ENCODE results near the gene CASK. TPM values are rescaled to one million over a fixed set of nuclear protein-coding genes. Genes with fewer than 3 reads are reported as not detected.

Gene CASK
- total and polyA plus RNA-seq, 2 of the 13 experiments (the other 11 are each of a cell fraction or from before 2014, with no cell fraction given), result 14.5 to 16.0 TPM

DNA sequence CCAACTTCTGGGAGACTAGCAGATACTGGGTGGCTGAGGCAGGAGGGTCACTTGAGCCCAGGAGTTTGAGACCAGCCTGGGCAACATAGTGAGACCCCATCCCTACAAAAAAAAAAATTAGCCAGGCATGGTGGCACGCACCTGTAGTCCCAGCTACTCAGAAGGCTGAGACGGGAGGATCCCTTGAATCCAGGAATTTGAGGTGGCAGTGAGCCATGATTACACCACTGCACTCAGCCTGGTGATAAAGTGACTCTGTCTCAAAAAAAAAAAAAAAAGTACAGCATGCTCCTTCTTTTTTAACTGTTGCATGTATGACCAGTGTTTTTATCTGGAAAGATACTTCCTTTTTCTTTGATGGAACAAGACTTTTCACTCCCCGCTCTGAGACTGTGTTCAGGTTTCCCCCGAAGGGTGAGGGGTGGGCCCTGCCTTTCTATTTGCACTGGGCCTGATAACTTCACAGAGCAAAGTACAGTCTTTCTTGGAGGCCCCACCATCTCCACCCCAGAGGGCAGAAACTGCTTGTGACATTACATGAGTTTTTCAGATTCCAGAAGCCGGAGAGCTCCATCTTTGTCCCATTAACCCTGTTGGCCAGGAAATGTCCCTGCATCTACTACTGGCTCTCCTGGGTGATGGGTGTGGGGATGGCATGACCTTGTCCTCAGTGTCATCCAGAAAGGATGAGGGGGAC is 441.1 kb downstream of the CASK start:
- ATAC-seq (peak; percentile 52), FAIRE-seq (peak; percentile 88), DNase-seq (ENCODE audit: low spot score) (peak; percentile 35)
- POLR2A ChIA-PET, result interaction anchor here (1.4 kb wide), 1 partner anchor 206 kb away, joined by 4 read pairs; no protein-coding TSS in a partner anchor
- 0 out of 6 replicates have a peak overlapping the region, but pooled peaks of 1 of the 3 experiments have one; percentile 23 for H3K4me3 ChIP-seq (replicated peaks in 1 of 3; ENCODE audit: insufficient read depth in 1 of 3, low read depth in 2 of 3, low read length in 3 of 3)
- H4K20me1 ChIP-seq (ENCODE audit: insufficient read depth, low read length), result no peaks in the 10 kb centered on the region
- no peaks in the 10 kb centered on the region for H3K79me2 ChIP-seq (ENCODE audit: insufficient read depth, low read length)
- H3K27ac ChIP-seq (ENCODE audit: extremely low read length, insufficient read depth, low read length), result no peak overlapping the region
- no peaks in the 10 kb centered on the region for H3K27me3 ChIP-seq (ENCODE audit: control insufficient read depth in 1 of 2, insufficient read depth in 2 of 2, low read length in 2 of 2)
- H2AFZ ChIP-seq (ENCODE audit: low read length), result no peak overlapping the region
- H3K9ac ChIP-seq (ENCODE audit: insufficient read depth, low read depth, low read length), result no peak overlapping the region
- BruUV-seq (replicated peaks), result no TSS peak
- in situ Hi-C loops (cut with HindIII; ENCODE audit: extremely low pct_ligation_motif_present, low pct_unique_long_range_greater_than_20kb), result no loop called here
- CTCF ChIA-PET (ENCODE audit: low intra/inter-chr PET ratio, low total read pairs), result no interaction called here
- H3K9me3 ChIP-seq (ENCODE audit: low read length), result no peaks in the 10 kb centered on the region
- peaks cover 37% of the 10 kb centered on the region for H3K4me1 ChIP-seq (ENCODE audit: insufficient read depth, low read length)
- intact Hi-C loops (cut with micrococcal nuclease; ENCODE audit: unreplicated experiment), result loop anchor here (5.0 kb wide), 1 partner anchor 40 kb away; no protein-coding TSS in a partner anchor
- H3K36me3 ChIP-seq (replicated peaks in 1 of 2; ENCODE audit: control insufficient read depth in 1 of 2, insufficient read depth in 2 of 2, low read length in 2 of 2), result no peaks in the 10 kb centered on the region
- WGBS (ENCODE audit: low lambda C conversion rate), result 0% methylated on average over 5 of the region's 5 CpGs
- peak overlapping the region; percentile 53 for H3K4me2 ChIP-seq (ENCODE audit: low read depth, low read length)
- TF ChIP-seq SMAD3 (CRISPR knock-in tag; IDR thresholded peaks at IDR 0.05) (no peak), FOXP1 (IDR thresholded peaks at IDR 0.05) (no peak), FOXP1 (CRISPR knock-in tag; IDR thresholded peaks at IDR 0.05) (no peak), ZNF724P (CRISPR knock-in tag; IDR thresholded peaks at IDR 0.05; ENCODE audit: borderline replicate concordance) (no peak), ZSCAN22 (CRISPR knock-in tag; IDR thresholded peaks at IDR 0.05) (no peak), KAT8 (CRISPR knock-in tag; IDR thresholded peaks at IDR 0.05) (no peak), ZSCAN12 (CRISPR knock-in tag; IDR thresholded peaks at IDR 0.05) (no peak), ARID2 (CRISPR knock-in tag; IDR thresholded peaks at IDR 0.05; ENCODE audit: borderline replicate concordance) (no peak), HOXD1 (CRISPR knock-in tag; IDR thresholded peaks at IDR 0.05) (no peak), HNF4A (CRISPR knock-in tag; IDR thresholded peaks at IDR 0.05) (peak; percentile 66), KDM6A (CRISPR knock-in tag; IDR thresholded peaks at IDR 0.05; ENCODE audit: low read depth) (no peak), MXI1 (IDR thresholded peaks at IDR 0.05; ENCODE audit: borderline replicate concordance, low read depth, low read length) (no peak), NFRKB (IDR thresholded peaks at IDR 0.05) (no peak), ZNF121 (CRISPR knock-in tag; IDR thresholded peaks at IDR 0.05) (peak; percentile 75; the same call in 1 of the 2 replicates), ZNF367 (CRISPR knock-in tag; IDR thresholded peaks at IDR 0.05; ENCODE audit: borderline replicate concordance) (no peak)
- TF ChIP-seq, protein P1, sequence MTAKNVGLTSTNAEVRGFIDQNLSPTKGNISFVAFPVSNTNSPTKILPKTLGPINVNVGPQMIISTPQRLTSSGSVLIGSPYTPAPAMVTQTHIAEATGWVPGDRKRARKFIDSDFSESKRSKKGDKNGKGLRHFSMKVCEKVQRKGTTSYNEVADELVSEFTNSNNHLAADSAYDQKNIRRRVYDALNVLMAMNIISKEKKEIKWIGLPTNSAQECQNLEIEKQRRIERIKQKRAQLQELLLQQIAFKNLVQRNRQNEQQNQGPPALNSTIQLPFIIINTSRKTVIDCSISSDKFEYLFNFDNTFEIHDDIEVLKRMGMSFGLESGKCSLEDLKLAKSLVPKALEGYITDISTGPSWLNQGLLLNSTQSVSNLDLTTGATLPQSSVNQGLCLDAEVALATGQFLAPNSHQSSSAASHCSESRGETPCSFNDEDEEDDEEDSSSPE (CRISPR knock-in tag; IDR thresholded peaks at IDR 0.05), result no peak
- TF ChIP-seq, protein P2, sequence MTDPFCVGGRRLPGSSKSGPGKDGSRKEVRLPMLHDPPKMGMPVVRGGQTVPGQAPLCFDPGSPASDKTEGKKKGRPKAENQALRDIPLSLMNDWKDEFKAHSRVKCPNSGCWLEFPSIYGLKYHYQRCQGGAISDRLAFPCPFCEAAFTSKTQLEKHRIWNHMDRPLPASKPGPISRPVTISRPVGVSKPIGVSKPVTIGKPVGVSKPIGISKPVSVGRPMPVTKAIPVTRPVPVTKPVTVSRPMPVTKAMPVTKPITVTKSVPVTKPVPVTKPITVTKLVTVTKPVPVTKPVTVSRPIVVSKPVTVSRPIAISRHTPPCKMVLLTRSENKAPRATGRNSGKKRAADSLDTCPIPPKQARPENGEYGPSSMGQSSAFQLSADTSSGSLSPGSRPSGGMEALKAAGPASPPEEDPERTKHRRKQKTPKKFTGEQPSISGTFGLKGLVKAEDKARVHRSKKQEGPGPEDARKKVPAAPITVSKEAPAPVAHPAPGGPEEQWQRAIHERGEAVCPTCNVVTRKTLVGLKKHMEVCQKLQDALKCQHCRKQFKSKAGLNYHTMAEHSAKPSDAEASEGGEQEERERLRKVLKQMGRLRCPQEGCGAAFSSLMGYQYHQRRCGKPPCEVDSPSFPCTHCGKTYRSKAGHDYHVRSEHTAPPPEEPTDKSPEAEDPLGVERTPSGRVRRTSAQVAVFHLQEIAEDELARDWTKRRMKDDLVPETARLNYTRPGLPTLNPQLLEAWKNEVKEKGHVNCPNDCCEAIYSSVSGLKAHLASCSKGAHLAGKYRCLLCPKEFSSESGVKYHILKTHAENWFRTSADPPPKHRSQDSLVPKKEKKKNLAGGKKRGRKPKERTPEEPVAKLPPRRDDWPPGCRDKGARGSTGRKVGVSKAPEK (CRISPR knock-in tag; IDR thresholded peaks at IDR 0.05; ENCODE audit: borderline replicate concordance), result no peak
- TF ChIP-seq, protein P3, sequence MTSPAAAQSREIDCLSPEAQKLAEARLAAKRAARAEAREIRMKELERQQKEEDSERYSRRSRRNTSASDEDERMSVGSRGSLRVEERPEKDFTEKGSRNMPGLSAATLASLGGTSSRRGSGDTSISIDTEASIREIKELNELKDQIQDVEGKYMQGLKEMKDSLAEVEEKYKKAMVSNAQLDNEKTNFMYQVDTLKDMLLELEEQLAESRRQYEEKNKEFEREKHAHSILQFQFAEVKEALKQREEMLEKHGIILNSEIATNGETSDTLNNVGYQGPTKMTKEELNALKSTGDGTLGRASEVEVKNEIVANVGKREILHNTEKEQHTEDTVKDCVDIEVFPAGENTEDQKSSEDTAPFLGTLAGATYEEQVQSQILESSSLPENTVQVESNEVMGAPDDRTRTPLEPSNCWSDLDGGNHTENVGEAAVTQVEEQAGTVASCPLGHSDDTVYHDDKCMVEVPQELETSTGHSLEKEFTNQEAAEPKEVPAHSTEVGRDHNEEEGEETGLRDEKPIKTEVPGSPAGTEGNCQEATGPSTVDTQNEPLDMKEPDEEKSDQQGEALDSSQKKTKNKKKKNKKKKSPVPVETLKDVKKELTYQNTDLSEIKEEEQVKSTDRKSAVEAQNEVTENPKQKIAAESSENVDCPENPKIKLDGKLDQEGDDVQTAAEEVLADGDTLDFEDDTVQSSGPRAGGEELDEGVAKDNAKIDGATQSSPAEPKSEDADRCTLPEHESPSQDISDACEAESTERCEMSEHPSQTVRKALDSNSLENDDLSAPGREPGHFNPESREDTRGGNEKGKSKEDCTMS (CRISPR knock-in tag; conservative IDR thresholded peaks at IDR 0.05), result no peak
- TF ChIP-seq, protein P4, sequence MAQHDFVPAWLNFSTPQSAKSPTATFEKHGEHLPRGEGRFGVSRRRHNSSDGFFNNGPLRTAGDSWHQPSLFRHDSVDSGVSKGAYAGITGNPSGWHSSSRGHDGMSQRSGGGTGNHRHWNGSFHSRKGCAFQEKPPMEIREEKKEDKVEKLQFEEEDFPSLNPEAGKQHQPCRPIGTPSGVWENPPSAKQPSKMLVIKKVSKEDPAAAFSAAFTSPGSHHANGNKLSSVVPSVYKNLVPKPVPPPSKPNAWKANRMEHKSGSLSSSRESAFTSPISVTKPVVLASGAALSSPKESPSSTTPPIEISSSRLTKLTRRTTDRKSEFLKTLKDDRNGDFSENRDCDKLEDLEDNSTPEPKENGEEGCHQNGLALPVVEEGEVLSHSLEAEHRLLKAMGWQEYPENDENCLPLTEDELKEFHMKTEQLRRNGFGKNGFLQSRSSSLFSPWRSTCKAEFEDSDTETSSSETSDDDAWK (CRISPR knock-in tag; IDR thresholded peaks at IDR 0.05), result no peak

Measured in HepG2 (cell line).